ENCODE results near the gene ABRACL.

Gene ABRACL

GRCh38 chr6:139079018-139079417, 50.5 kb downstream of the ABRACL start:
- DNase-seq (ENCODE audit: low spot score): no peak
- TF ChIP-seq, protein P1, sequence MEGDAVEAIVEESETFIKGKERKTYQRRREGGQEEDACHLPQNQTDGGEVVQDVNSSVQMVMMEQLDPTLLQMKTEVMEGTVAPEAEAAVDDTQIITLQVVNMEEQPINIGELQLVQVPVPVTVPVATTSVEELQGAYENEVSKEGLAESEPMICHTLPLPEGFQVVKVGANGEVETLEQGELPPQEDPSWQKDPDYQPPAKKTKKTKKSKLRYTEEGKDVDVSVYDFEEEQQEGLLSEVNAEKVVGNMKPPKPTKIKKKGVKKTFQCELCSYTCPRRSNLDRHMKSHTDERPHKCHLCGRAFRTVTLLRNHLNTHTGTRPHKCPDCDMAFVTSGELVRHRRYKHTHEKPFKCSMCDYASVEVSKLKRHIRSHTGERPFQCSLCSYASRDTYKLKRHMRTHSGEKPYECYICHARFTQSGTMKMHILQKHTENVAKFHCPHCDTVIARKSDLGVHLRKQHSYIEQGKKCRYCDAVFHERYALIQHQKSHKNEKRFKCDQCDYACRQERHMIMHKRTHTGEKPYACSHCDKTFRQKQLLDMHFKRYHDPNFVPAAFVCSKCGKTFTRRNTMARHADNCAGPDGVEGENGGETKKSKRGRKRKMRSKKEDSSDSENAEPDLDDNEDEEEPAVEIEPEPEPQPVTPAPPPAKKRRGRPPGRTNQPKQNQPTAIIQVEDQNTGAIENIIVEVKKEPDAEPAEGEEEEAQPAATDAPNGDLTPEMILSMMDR (IDR thresholded peaks at IDR 0.05; ENCODE audit: extremely low read depth, missing control alignments): no peak

DNA sequence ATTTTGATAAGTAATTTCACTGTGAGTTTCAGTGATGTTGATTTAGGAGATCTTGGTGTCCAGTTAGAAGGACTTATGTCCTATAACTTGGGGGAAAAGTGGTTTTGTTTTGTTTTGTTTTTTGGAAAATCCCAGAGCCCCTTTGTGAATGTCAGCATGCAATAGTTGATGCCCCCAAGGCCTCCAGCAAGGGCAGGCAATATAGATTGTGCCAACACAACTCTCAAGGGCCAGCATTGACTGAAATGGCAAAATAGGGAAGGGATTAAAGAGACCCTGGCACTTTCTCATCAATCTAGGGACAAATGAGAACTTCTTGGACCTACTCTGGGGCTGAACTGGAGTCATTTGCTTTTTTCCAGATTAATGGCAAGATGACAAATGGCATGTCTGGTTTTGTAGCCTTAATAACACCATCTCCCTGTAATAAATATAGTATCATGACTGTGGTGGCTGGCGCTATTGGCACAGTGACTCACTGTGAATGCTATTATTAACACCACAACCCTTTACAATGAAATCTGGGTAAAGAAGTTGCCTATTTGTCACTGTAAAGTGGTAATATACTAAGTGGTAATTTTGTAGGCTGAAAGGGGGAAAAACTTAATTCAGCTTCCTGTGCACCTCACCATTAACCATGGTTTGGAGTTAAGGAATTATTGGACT, 51.8 kb downstream of the ABRACL start:
- DNase-seq (ENCODE audit: low spot score): no peak

DNA sequence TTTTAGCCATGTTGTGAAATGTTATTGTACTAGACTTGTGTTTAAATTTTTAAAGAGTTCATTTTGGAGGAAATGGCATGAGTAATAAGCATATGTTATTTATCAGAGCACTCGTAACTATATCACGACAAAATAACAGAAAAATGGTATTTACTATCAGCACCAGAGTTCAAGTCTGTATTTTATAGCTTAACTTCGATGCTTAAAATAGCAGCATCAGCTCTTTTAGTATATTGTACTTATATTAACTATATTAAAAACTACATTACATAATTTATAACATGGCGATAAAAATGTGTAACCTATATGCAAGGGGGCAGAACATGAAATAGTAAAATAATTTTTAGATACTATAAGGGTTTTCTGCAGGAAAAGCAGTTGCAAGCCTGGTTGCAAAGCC, 52.9 kb downstream of the ABRACL start:
- DNase-seq (ENCODE audit: low spot score): no peak
- TF ChIP-seq, protein P1 (IDR thresholded peaks at IDR 0.05; ENCODE audit: extremely low read depth, missing control alignments): no peak

More for the DNA sequence above, 51.8 kb downstream of the ABRACL start:
- TF ChIP-seq, protein P1 (IDR thresholded peaks at IDR 0.05; ENCODE audit: extremely low read depth, missing control alignments): no peak

GRCh38 chr6:139082370-139082769, 53.8 kb downstream of the ABRACL start:
- TF ChIP-seq, protein P1 (IDR thresholded peaks at IDR 0.05; ENCODE audit: extremely low read depth, missing control alignments): no peak
- DNase-seq (ENCODE audit: low spot score): no peak

DNA sequence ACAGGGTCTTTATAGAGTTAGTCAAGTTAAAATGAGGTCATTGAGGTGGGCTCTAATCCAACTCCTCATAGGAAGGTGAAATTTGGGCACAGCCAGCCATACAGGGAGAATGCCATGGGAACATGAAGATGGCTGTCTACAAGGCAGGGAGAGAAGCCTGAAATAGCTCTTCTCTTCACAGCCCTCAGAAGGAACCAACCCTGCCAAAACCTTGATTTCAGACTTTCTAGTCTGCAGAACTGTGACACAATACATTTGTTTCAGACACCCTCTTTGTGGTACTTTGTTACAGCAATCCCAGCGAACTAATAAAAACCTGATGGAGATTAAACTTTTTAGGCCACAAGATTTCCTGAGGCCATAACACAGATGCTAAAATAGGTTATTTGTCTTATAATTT, 63.3 kb downstream of the ABRACL start:
- TF ChIP-seq, protein P1 (IDR thresholded peaks at IDR 0.05; ENCODE audit: extremely low read depth, missing control alignments): no peak
- no peak for DNase-seq (ENCODE audit: low spot score)

Measured in GM20000 (cell line).